Keratinocyte (primary cell): ENCODE measurements around the gene RGS1.

Source experiments
- EZH2 ChIP-seq: IDR thresholded peaks from one replicate; pipeline ENCODE4 v1.6.1; 2012; ENCODE audit warnings: inconsistent platforms, mild to moderate bottlenecking, low read length, moderate library complexity
- TF ChIP-seq, protein P1 (sequence below), 3 experiments: IDR thresholded peaks in 1 of 3; conservative IDR thresholded peaks in 1 of 3; optimal IDR thresholded peaks in 1 of 3; 2 replicates in 2 of 3; 3 replicates in 1 of 3; pipeline versions ENCODE3 to v1.5.1; 2011; ENCODE audit warnings: low read length in 3 of 3, mild to moderate bottlenecking in 3 of 3, moderate library complexity in 2 of 3, control low read depth in 1 of 3, inconsistent platforms in 1 of 3; ENCODE audit not compliant: insufficient read depth in 2 of 3; ENCODE audit errors: extremely low read depth in 1 of 3

DNA sequence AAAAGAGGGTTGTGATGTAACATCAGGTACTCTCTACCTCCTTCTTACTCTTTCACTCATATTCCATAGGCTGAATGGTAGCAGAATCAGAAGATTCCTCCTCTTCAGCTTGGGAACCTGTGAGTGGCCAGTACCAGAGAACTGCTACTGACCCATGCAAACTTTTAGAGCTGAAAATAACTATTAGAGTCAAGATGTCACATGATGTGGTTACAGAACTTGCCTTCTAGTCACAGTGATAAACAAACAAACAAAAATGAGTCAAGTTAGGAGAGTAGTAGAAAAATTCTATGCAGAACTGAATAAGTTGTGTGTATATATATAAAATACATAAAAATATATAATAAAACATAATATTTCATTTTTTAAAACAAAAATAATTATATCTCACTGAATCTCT, 47.6 kb upstream of the RGS1 start:
- TF ChIP-seq, protein P1, sequence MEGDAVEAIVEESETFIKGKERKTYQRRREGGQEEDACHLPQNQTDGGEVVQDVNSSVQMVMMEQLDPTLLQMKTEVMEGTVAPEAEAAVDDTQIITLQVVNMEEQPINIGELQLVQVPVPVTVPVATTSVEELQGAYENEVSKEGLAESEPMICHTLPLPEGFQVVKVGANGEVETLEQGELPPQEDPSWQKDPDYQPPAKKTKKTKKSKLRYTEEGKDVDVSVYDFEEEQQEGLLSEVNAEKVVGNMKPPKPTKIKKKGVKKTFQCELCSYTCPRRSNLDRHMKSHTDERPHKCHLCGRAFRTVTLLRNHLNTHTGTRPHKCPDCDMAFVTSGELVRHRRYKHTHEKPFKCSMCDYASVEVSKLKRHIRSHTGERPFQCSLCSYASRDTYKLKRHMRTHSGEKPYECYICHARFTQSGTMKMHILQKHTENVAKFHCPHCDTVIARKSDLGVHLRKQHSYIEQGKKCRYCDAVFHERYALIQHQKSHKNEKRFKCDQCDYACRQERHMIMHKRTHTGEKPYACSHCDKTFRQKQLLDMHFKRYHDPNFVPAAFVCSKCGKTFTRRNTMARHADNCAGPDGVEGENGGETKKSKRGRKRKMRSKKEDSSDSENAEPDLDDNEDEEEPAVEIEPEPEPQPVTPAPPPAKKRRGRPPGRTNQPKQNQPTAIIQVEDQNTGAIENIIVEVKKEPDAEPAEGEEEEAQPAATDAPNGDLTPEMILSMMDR (optimal IDR thresholded peaks at IDR 0.05 in 1 of 3, IDR thresholded peaks at IDR 0.05 in 1 of 3, conservative IDR thresholded peaks at IDR 0.05 in 1 of 3; ENCODE audit: extremely low read depth in 1 of 3, insufficient read depth in 2 of 3, low read length in 3 of 3): no peak
- no peak for TF ChIP-seq EZH2
